Endodermal cell (in vitro differentiated cells): ENCODE measurements around the gene CD63. TPM values are rescaled to one million over a fixed set of nuclear protein-coding genes. Genes with fewer than 3 reads are reported as not detected.
A peak's percentile ranks its signal among the peaks of the same experiment; 100 is the strongest.

Experiments used
- DNase-seq: peaks from one replicate; pipeline ENCODE4 v3.0.0-alpha.2; 2017
- H3K27ac ChIP-seq: 2 replicates; pipeline ENCODE4 v1.5.1; 2013; ENCODE audit warnings: mild to moderate bottlenecking, low read depth, low read length, moderate library complexity
- H3K27me3 ChIP-seq: 2 replicates; pipeline ENCODE4 v1.6.1; 2013; ENCODE audit warnings: mild to moderate bottlenecking, low read length, moderate library complexity; ENCODE audit not compliant: insufficient read depth, control insufficient read depth, poor library complexity, severe bottlenecking
- H3K36me3 ChIP-seq: 2 replicates; pipeline ENCODE4 v1.7.0; 2013; ENCODE audit warnings: mild to moderate bottlenecking, low read length, moderate library complexity; ENCODE audit not compliant: control insufficient read depth, insufficient read depth
- H3K4me1 ChIP-seq: one replicate; pipeline ENCODE4 v1.7.0; 2013; ENCODE audit warnings: low read length; ENCODE audit not compliant: control insufficient read depth, insufficient read depth
- H3K4me3 ChIP-seq: 2 replicates; pipeline ENCODE4 v1.5.1; 2013; ENCODE audit warnings: mild to moderate bottlenecking, low read length, moderate library complexity
- H3K9ac ChIP-seq: 2 replicates; pipeline ENCODE4 v1.6.1; 2013; ENCODE audit warnings: mild to moderate bottlenecking, low read length, moderate library complexity; ENCODE audit not compliant: poor library complexity, severe bottlenecking; ENCODE audit errors: extremely low read depth
- H3K9me3 ChIP-seq: 2 replicates; pipeline ENCODE4 v1.6.1; 2013; ENCODE audit warnings: mild to moderate bottlenecking, low read length, moderate library complexity; ENCODE audit not compliant: control insufficient read depth
- H3K27ac Mint-ChIP-seq: 2 replicates; pipeline ENCODE4 v1.8.0; 2020; ENCODE audit warnings: mixed read lengths
- H3K27me3 Mint-ChIP-seq: 2 replicates; pipeline ENCODE4 v1.8.0; 2021; ENCODE audit warnings: mild to moderate bottlenecking, mixed read lengths; ENCODE audit not compliant: insufficient read depth
- H3K36me3 Mint-ChIP-seq: 2 replicates; pipeline ENCODE4 v1.8.0; 2020; ENCODE audit warnings: low read depth, mixed read lengths
- H3K4me1 Mint-ChIP-seq: 2 replicates; pipeline ENCODE4 v1.8.0; 2020; ENCODE audit warnings: mixed read lengths
- H3K4me3 Mint-ChIP-seq: 2 replicates; pipeline ENCODE4 v1.8.0; 2020; ENCODE audit warnings: mild to moderate bottlenecking, moderate library complexity, mixed read lengths
- H3K9me3 Mint-ChIP-seq: 2 replicates; pipeline ENCODE4 v1.8.0; 2020; ENCODE audit warnings: mild to moderate bottlenecking, mixed read lengths
- WGBS, 2 experiments: methylation state at CpG; one replicate each; pipeline versions ENCODE4 v1.1.5 to v1.1.7; 2013; ENCODE audit warnings: missing lambda C conversion rate in 2 of 2, mixed read lengths in 1 of 2; ENCODE audit not compliant: insufficient coverage in 1 of 2, insufficient read length in 1 of 2; 5-methylcytosine and 5-hydroxymethylcytosine counted together
- total RNA-seq, 2 donors: library from RNA; stranded (reverse); fragmentation: NEBNext Ultra II Directional in 1 of 2; extraction: Animal tissue kit (Norgen Biotek cat#: 25700) in 1 of 2; gene quantifications; 2 replicates in 1 of 2; 3 replicates in 1 of 2; pipeline ENCODE4 v1.2.1, GENCODE V29; 2021
- TF ChIP-seq, protein P1 (sequence below): fragments of 200-600 bp; sonication (generic); conservative IDR thresholded peaks from 2 replicates; pipeline ENCODE4 v1.5.0; 2021; ENCODE audit warnings: antibody characterized with exemption, mild to moderate bottlenecking

The CD63 gene
- total RNA-seq, 2 donors from 2014 or later = 879 to 1,041 TPM

DNA sequence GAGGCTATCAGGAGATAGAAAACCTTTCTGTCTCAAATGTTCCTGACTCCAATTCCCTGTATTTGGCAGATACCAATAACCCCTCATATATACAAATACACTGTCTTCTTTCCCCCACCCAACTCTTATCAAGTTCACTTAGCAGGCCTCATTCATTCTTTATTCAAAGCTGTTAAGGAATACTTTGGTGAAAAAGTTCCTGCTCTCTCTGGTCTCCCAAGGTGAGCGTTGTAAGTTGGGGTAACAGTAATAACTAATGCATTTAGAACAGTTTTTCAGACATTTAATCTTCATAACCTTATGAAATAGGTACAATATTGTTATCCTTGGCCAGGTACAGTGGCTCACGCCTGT, 10.2 kb upstream of the CD63 start:
- no peaks in the 10 kb centered on the region for H3K36me3 ChIP-seq
- no peak overlapping the region for H3K9ac ChIP-seq
- H3K4me1 Mint-ChIP-seq = peaks cover 27% of the 10 kb centered on the region
- no peaks in the 10 kb centered on the region for H3K36me3 Mint-ChIP-seq
- H3K4me3 ChIP-seq = peak overlapping the region; percentile 88
- no peaks in the 10 kb centered on the region for H3K27me3 Mint-ChIP-seq
- no peak overlapping the region for H3K27ac Mint-ChIP-seq
- H3K9me3 ChIP-seq = no peaks in the 10 kb centered on the region
- no peaks in the 10 kb centered on the region for H3K27me3 ChIP-seq
- H3K4me1 ChIP-seq = peaks cover 2% of the 10 kb centered on the region
- DNase-seq = no peak
- H3K27ac ChIP-seq = no peak overlapping the region
- TF ChIP-seq, protein P1, sequence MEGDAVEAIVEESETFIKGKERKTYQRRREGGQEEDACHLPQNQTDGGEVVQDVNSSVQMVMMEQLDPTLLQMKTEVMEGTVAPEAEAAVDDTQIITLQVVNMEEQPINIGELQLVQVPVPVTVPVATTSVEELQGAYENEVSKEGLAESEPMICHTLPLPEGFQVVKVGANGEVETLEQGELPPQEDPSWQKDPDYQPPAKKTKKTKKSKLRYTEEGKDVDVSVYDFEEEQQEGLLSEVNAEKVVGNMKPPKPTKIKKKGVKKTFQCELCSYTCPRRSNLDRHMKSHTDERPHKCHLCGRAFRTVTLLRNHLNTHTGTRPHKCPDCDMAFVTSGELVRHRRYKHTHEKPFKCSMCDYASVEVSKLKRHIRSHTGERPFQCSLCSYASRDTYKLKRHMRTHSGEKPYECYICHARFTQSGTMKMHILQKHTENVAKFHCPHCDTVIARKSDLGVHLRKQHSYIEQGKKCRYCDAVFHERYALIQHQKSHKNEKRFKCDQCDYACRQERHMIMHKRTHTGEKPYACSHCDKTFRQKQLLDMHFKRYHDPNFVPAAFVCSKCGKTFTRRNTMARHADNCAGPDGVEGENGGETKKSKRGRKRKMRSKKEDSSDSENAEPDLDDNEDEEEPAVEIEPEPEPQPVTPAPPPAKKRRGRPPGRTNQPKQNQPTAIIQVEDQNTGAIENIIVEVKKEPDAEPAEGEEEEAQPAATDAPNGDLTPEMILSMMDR = no peak
- 77 to 80% methylated on average over 1 of the region's 2 CpGs for WGBS, 2 experiments
- H3K9me3 Mint-ChIP-seq = no peaks in the 10 kb centered on the region
- H3K4me3 Mint-ChIP-seq = peak overlapping the region; percentile 57

DNA sequence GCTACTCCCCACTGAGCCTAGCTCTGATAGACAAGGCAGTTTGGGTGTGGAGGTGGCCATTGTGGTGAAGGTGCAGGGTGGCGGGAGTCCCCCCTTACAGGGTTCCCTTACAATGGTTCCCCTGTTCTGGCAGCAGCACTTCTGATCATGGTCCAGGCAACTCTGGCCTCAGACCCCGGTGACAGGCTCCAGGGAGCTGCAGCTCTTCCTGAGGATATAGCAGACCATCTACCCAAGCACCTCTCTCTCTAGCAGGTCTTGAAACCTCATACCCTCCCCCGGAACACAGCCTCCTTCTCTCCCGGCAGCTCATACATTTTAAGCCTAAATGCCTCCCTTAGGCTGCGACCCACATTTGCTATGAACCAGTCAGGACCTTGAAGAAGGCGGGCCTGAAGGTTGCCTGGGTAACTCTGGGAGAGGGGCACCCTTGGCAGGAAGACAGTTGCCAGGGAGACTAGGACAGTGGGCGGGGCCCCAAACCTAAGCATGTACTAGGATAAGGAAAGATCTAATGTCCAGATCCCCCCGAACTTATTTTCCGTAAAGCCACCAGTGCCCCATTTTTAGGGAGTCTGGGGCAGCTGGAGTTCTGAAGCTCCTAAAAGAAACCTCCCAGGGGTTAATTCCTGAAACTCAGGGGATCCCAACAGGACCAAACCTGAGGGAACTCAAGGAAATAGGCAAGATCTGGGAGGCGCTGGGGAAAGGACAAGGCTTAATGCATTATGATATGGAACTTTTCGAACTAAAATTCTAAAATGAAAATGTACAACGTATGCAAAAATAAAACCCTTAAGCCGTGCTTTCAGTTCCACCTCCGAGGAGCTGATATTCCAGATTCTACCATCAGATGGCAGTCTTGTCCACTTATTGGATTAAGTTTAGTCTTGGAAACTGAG, 9.6 kb upstream of the CD63 start:
- Mint-ChIP-seq H3K4me1 (peaks cover 27% of the 10 kb centered on the region), H3K9me3 (no peaks in the 10 kb centered on the region), H3K27me3 (no peaks in the 10 kb centered on the region), H3K27ac (peak overlapping the region; percentile 94), H3K36me3 (no peaks in the 10 kb centered on the region), H3K4me3 (peak overlapping the region; percentile 57)
- no peaks in the 10 kb centered on the region for H3K36me3 ChIP-seq
- H3K4me3 ChIP-seq = peak overlapping the region; percentile 88
- peak overlapping the region; percentile 77 for H3K27ac ChIP-seq
- H3K27me3 ChIP-seq = no peaks in the 10 kb centered on the region
- peak; percentile 98 for DNase-seq
- H3K9me3 ChIP-seq = no peaks in the 10 kb centered on the region
- peaks cover 2% of the 10 kb centered on the region for H3K4me1 ChIP-seq
- TF ChIP-seq, protein P1 = peak; percentile 93
- WGBS, 2 experiments = 1 to 2% methylated on average over 12 to 14 of the region's 14 CpGs
- H3K9ac ChIP-seq = peak overlapping the region; percentile 42

DNA sequence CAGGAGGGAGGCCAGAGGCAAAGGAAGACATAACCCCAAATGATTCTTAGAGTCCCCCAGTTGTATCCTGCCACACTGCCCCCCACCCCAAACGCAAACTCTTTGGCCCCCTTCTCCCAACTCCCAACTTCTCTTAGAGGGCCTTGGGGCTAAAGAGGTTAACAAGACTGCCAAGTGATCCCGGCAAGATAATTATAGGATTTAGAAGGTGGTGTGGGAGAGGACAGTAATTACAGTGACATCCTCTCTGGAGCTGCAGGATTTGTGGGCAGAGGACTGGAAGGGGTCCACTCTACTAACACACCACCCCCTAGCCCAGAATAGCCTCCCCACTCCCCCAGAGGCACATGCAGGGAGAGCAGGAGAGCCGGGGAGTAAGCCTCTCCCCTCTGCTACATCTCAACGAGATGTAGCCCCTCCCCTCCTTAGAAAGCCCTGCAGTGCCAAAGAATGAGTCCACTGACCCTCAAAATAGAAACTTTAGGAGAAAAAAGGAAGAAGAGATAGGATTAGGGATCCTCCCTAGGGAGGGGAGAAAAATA, 8.8 kb upstream of the CD63 start:
- Histone ChIP-seq H3K27me3 (no peaks in the 10 kb centered on the region), H3K4me1 (peaks cover 2% of the 10 kb centered on the region), H3K36me3 (no peaks in the 10 kb centered on the region), H3K4me3 (peak overlapping the region; percentile 88), H3K27ac (peak overlapping the region; percentile 77), H3K9ac (peak overlapping the region; percentile 42), H3K9me3 (no peaks in the 10 kb centered on the region)
- H3K4me1 Mint-ChIP-seq = peaks cover 26% of the 10 kb centered on the region
- no peak for DNase-seq
- peak overlapping the region; percentile 57 for H3K4me3 Mint-ChIP-seq
- no peaks in the 10 kb centered on the region for H3K9me3 Mint-ChIP-seq
- H3K27ac Mint-ChIP-seq = peak overlapping the region; percentile 94
- TF ChIP-seq, protein P1 = no peak
- H3K27me3 Mint-ChIP-seq = no peaks in the 10 kb centered on the region
- no peaks in the 10 kb centered on the region for H3K36me3 Mint-ChIP-seq
- WGBS, 2 experiments = 28% methylated on average over 4 of the region's 4 CpGs; no CpG with 5 or more reads in 1 of the 2 experiments
